Activated CD4-positive, CD25-positive, alpha-beta regulatory T cell treated with anti-CD3 and anti-CD28 coated beads, Interleukin-2, amount 50 U/mL, for 16 hours (primary cell): ENCODE measurements around the gene SBK3.
"Not testable (repeated sequence)": the region's sequence is repeated elsewhere in the genome, so short reads cannot be mapped to it uniquely, and the experiment has no call there.

Source experiments
- DNase-seq: peaks from one replicate; pipeline ENCODE4 v3.0.0-alpha.2; 2020; ENCODE audit warnings: low read depth, low spot score

SBK3 gene

DNA sequence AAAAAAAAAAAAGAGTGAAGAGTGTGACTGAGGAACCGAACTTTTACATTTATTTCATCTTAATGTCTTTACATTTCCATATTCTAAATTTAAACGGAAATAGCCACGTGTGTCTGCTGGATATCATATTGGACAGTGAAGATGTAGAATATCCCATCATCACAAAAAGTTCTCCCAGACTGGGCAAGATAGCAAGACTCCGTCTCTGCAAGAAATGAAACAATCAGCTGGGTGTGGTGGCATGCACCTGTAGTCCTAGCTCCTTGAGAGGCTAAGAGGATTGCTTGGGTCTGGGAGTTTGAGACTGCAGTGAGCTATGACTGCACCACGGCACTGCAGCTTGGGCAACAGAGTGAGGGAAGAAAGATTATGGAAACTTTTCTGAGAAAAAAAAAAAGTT, 31.4 kb upstream of the SBK3 start:
- no peak for DNase-seq

GRCh38 chr19:55573929-55574328, 28.6 kb upstream of the SBK3 start:
- not testable (repeated sequence) for DNase-seq

GRCh38 chr19:55569477-55569876, 24.1 kb upstream of the SBK3 start:
- not testable (repeated sequence) for DNase-seq

- no peak for DNase-seq
Measured at GRCh38 chr19:55567708-55568328, 22.5 kb upstream of the SBK3 start.

GRCh38 chr19:55566823-55567222, 21.5 kb upstream of the SBK3 start:
- no peak for DNase-seq

GRCh38 chr19:55563261-55563690, 17.9 kb upstream of the SBK3 start:
- no peak for DNase-seq

- DNase-seq: no peak
Measured at GRCh38 chr19:55559684-55560083, 14.3 kb upstream of the SBK3 start.

GRCh38 chr19:55554741-55555152, 9.4 kb upstream of the SBK3 start:
- no peak for DNase-seq

- no peak for DNase-seq
Measured at GRCh38 chr19:55554302-55554701, 9.0 kb upstream of the SBK3 start.

- no peak for DNase-seq
Measured at GRCh38 chr19:55553217-55554182, 8.2 kb upstream of the SBK3 start.

GRCh38 chr19:55552620-55553019, 7.3 kb upstream of the SBK3 start:
- no peak for DNase-seq

GRCh38 chr19:55552206-55552605, 6.9 kb upstream of the SBK3 start:
- no peak for DNase-seq

DNA sequence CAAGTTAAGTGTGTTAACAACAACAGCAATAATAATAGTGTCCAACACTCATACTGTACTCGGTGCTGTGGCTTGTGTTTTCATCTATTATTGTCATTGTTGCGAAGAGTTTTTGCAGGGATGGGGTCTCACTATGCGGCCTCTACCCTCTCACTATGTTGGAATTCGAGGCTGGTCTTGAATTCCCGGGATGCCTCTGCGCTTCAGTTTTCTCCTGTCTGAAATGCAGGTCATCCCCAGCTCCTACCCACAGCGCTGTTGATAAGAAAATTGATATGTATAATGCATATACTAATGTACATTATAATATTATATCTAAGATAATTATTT, 4.9 kb upstream of the SBK3 start:
- DNase-seq: no peak

- DNase-seq: no peak
Measured at GRCh38 chr19:55549500-55550320, 4.4 kb upstream of the SBK3 start.

- DNase-seq: no peak
Measured at GRCh38 chr19:55546822-55547614, 1.7 kb upstream of the SBK3 start.

- no peak for DNase-seq
Measured at GRCh38 chr19:55546011-55546410, 668 bp upstream of the SBK3 start.

GRCh38 chr19:55544776-55545439, 435 bp downstream of the SBK3 start:
- no peak for DNase-seq

DNA sequence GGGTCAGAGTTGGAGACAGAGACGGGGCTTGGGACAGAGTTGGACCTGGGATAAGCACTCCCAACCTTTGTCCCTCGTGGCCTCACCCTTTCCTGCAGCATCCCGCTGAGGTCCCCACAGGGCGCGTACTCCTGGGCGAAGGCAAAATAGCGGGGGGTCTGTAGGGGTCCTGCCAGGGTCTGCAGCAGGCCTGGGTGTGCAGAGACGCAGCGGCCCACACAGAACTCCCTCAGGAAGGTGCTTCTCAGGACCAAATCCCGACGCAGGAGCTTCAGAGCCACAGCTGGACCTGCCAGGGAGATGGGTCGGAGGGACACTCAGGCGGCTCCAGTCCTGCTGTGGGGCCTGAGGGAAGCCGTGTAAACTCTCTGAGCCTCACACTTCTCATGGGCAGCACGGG, 1.3 kb downstream of the SBK3 start:
- DNase-seq: no peak

- no peak for DNase-seq
Measured at GRCh38 chr19:55543567-55543966, 1.8 kb downstream of the SBK3 start.

- DNase-seq: no peak
Measured at GRCh38 chr19:55542292-55542855, 3.0 kb downstream of the SBK3 start.

GRCh38 chr19:55541091-55541490, 4.3 kb downstream of the SBK3 start:
- no peak for DNase-seq
